GM21786 (cell line): Measurements from ENCODE around the gene ARHGAP33.

Experiments used
- ATAC-seq: cut with Tn5 transposase; IDR thresholded peaks from one replicate; pipeline ENCODE4 v1.9.1; 2021; ENCODE audit not compliant: unreplicated experiment

Gene ARHGAP33

DNA sequence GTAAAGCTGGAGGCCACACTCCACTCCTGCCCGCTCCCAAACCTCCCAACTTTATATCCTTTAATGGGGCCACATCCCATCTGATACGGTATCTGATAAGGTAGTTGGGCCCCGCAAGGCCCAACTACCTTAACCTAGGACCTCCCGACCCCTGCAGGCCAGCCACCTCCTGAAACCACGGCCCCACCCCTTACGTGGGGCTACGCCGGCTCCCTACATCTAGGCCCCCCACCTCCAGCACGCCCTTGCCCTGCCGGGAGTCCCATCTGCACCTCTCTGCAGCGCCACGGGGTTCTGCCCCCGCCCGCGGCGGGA is 35.3 kb upstream of the ARHGAP33 start:
- peak; percentile 4 for ATAC-seq

- ATAC-seq = peak; percentile 47
These were observed 34.8 kb upstream of the ARHGAP33 start for GRCh38 chr19:35740423-35741202.

- ATAC-seq = no peak
These were observed 34.2 kb upstream of the ARHGAP33 start for GRCh38 chr19:35741203-35741515.

DNA sequence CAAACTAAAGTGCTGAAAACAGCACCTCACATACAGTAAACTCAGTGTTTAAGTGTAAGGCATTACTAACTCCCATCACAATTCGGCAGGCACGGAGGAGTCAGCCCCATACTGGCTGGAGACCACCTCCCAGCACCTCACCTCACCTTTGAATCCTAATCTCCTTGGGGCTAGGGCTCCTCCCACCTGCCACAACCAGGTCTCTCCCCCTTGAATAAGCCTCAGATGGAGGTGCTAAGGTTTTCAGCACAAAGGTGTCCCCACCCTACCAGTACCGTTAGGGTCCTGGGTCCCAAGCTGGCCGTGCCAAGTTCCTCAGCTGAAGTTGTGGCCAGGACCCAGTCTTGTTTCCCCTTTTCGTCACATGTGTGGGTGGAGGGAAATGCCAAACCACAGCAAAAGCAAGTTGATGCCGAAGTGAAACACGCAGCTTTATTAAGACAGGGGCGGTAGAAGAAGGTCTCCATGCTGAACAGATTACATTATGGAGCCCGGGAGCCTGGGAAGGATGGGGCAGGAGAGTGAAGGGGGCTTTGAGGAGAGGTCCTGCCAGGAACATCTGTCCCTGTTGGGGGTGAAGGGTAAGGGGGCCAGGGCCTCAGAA is 33.1 kb upstream of the ARHGAP33 start, which contains the start of gene IGFLR1:
IGFLR1 (minus strand) TSS at position 332 of the 604 bp plus-strand sequence. CDS start 1,272 bp downstream, outside the sequence.
- ATAC-seq = no peak

- no peak for ATAC-seq
These were observed 31.5 kb upstream of the ARHGAP33 start for GRCh38 chr19:35743640-35744429.

DNA sequence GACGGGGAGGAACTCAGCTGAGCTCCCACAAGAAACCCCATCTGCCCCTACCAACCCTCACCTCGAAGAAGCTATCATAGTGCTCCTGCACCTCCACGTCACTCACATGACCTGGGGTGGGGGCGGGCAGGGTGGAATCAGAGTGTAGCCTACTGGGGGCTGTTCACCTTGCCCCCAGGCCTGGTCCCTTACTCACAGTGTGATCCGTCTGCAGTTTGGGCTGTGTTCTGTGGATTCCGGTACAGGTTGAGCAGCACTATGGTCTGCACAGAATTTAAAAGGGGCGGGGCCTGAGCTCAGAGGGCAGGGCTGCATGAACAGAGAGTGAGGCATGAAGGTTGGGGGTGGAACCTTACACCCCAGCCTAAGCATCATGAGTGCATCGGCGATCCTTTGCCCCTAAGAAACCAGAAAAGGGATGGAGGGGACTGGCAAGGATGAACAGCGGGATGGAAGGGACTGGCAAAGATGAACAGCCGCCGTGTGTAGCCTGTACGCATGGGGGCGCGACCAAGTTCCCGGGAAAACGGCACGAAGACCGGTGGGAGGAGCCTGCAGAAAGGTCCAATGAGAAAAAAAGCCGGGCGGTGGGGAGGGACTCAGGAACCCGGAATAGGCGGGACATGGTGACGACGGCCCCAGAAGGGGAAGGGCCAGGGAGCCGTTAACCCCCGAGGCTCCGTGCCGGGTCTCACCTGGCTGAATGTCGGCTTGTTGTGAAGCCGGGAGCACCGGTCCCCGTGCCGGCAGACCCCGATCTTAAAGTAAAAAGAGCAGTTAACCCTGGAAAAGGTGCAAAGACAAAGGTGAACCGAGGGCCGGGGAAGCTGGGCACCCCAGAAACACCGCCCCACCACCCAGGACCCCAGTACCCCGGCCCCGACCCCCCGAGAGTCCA is 30.7 kb upstream of the ARHGAP33 start:
- no peak for ATAC-seq

DNA sequence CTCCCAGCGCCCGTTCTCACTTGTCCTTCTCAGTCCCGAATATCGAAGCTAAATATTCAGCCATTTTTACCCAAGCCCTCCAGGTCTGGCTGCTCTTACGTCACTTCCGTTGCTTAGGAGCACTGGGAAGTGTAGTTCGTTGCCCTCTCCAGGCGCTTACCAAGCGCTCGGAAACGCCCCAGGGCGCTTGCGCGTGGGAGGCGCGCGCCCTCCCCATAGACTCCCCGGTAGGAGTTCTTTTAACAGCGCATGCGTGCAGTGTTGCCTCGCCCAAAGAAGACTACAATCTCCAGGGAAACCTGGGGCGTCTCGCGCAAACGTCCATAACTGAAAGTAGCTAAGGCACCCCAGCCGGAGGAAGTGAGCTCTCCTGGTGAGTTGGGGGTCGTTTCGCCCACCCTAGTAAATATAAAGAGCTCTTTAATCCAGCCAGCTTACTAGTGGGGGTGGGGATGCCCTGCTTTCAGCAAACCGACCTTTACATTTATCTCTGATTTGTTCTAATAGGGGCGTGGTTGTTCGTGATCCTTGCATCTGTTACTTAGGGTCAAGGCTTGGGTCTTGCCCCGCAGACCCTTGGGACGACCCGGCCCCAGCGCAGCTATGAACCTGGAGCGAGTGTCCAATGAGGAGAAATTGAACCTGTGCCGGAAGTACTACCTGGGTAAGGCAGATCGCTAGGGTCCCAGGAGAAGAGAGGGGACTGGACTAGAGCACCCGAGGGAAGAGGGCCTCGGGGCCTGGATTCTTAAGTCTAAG is 29.9 kb upstream of the ARHGAP33 start, which contains the start of the genes PSENEN and U2AF1L4:
PSENEN (plus strand) TSS at position 324 of the 759 bp plus-strand sequence; CDS start at position 604, 280 bp downstream.
U2AF1L4 (minus strand) TSS at position 91 of the 759 bp plus-strand sequence; CDS start at position 64, 27 bp downstream.
- ATAC-seq = peak; percentile 47

- ATAC-seq = no peak
These were observed 29.3 kb upstream of the ARHGAP33 start for GRCh38 chr19:35746087-35746462.

DNA sequence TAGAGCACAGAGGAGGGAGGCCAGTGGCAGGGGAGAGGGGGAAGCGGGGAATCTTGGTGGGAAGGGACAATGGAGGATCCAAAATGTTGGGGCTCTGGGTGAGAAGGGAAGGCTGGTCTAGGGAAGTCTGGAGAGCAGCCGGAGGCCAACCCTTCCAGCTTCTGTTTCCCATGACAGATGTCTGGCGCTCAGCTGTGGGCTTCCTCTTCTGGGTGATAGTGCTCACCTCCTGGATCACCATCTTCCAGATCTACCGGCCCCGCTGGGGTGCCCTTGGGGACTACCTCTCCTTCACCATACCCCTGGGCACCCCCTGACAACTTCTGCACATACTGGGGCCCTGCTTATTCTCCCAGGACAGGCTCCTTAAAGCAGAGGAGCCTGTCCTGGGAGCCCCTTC is 28.8 kb upstream of the ARHGAP33 start:
- ATAC-seq = no peak

DNA sequence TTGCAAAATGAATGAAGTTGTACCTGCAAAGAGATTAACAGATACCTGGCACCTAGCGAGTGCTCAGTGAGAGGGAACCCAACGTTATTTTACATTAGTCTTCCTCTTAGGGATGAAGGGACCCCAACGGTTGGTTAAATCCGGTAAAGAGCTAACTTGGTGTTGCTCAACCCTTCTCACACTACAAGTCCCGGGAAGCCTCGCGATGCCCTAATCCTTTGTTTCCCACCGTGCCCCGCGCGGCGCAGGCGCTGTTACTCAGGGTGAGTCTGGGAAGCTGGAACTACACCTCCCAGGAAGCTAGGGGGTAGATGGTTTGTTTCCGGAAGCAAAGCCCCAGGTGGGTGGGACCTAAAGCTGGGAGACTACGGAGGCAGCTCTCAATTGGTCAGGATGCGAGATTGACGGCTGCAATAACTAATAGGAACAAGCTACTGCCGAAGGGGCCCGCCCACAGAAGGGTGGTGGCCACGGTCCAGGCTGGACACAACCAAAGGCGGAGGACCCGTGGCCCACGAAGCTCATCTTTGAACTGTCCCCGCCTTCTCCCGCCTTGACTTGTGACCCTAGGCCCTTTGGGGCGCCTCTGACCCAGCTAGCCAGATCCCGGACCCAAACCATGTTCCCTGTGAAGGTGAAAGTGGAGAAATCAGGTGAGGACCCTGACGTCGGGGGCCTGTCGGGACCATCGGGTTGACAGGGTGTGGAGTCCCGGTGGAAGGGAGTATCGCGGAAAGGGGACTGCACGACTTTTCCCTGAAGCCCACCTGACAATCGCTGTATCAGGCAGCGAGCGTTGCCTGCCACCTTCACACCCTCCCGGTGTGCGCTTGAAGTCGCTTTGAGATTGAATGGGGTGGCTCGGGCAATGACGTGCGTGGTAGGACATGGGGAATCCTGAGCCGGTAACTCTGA is 27.0 kb upstream of the ARHGAP33 start, which contains the start of gene LIN37:
LIN37 (plus strand) TSS at position 471 of the 915 bp plus-strand sequence; CDS start at position 620, 149 bp downstream.
- ATAC-seq = peak; percentile 71

- ATAC-seq = no peak
These were observed 25.2 kb upstream of the ARHGAP33 start for GRCh38 chr19:35750167-35750566.

DNA sequence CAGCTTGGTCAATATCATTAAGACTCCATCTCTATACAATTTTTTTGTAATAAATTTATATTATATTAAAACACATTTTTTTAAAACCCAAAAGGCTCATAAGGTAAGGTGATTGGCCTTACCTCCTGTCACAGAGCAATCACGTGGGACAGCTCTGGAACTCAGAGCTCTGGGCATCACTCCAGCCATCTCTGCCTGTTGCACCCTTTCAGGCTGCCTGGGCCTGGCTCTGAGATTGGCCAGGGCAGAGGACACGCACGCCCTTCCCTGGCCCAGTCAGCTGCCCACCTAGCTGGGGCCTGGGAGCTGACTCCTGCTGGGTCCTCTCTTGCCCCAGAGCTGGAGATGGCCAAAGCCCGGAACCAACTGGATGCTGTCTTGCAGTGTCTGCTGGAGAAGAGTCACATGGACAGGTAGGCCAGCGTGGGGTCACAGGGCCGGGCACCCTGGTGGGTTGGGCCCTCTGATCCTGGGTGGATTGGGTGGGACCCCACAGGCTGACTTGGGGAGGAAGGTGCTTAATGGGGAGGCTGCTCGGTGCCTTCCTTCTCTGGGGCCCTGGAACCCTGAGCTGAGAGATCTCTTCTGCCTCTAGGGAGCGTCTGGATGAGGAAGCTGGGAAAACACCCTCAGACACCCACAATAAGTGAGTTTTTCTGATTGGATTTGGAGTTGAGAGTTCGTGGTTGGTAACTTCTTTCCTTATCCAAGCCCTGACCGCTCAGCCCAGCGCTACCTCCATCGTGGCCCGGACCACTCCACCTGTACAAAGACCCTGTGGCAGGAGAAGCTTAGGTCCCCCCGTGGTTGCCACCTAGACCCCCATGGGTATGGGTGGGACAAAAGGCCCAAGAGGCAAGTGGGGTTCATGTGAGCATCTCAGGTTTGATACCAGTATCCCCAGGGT is 23.3 kb upstream of the ARHGAP33 start:
- ATAC-seq = no peak

DNA sequence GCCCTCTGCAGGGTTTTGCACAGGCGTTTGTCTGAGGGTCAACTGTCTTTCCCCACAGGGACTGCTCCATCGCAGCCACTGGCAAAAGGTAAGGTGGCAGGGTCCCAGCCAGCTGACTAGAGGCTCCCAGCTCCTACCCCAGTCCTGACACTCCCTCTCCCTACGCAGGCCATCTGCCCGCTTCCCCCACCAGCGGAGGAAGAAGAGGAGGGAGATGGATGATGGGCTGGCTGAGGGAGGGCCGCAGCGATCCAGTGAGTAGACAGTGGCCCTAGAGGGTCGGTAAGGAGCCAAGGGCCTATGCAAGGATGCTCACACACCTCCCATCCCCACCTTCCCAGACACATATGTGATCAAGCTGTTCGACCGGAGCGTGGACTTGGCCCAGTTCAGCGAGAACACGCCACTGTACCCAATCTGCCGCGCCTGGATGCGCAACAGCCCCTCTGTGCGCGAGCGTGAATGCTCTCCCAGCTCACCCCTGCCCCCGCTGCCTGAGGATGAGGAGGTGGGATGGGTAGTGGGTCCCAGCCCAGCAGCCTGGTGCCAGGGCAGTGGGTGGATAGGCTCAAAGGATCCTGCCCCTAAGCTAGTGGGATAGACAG is 22.5 kb upstream of the ARHGAP33 start:
- ATAC-seq = no peak

DNA sequence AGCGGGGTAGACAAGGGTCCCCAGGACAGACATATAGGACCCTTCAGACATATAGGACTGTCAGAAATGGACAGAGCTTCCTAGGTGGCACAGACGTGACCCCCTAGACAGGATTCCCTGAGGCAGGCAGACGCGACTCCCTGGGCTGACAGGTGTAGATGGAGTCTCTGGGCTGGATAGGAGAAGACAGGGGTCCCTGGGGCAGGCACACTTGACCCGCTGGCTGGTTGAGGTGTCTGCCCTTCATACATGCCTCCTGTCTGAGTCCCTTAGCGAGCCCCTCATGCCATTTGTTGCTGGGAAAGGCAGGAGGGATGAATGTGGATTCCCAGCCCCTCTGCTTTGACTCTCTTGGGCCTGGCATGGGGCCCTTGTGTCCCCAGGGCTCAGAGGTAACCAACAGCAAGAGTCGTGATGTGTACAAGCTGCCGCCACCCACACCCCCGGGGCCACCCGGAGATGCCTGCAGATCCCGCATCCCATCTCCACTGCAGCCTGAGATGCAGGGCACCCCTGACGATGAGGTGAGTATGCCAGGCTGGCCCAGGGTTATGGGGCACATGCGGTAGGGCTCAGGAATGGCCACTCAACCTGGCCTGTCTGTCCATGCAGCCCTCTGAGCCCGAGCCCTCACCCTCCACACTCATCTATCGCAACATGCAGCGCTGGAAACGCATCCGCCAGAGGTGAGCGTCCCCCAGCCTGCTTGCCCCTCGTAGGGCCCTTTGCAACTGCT is 21.6 kb upstream of the ARHGAP33 start:
- no peak for ATAC-seq

- ATAC-seq = no peak
These were observed 20.8 kb upstream of the ARHGAP33 start for GRCh38 chr19:35754370-35755130.

- no peak for ATAC-seq
These were observed 20.2 kb upstream of the ARHGAP33 start for GRCh38 chr19:35755131-35755549.
